ENCODE measurements around the gene POP5. TPM values are rescaled to one million over a fixed set of nuclear protein-coding genes. Genes with fewer than 3 reads are reported as not detected.

Gene POP5
- total RNA-seq, 1 experiment from 2014 or later = 40.4 TPM

DNA sequence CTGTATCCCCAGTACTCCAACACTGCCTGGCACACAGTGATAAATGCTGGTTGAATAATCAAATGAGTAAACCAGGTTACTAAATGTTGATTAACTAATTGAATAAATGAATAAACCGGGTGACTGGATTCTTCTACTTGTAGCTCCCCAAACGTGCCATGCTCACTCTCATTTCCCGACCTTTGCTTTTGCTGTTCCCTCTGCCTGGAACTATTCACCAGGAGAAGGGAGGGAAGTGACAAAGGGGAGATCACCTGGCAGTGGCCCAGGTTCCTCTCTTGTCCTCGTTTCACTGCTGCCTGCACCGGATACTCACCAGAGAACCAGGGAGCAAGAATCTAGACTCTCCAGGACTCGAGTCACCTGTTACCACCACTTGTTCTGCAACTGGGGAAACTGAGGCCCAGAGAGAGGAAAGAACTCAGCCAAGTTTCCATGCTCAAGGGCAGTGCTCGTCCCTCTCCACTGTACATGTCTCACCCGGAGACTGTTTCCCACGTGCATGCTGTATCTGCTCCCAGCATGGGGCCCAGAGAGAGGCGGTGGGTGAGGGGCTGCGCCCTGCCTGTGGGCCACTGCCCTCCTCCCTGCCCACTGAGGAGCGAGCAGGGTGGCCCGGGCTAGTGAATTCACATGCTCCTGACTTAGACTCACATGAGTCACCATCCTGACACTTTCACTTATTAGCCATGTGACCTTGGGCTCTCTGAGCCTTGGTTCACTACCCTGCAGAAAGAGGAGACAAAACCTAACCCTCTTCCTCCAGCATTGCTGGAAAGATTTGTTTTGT is 17.7 kb upstream of the POP5 start:
- Histone ChIP-seq H3K4me1 (no peaks in the 10 kb centered on the region), H3K4me3 (no peak overlapping the region), H3K9me3 (replicated peaks) (no peaks in the 10 kb centered on the region), H3K36me3 (no peaks in the 10 kb centered on the region), H3K27me3 (peaks cover 25% of the 10 kb centered on the region), H3K27ac (no peak overlapping the region)
- peak in 1 of 2 experiments; percentile 6 for DNase-seq

DNA sequence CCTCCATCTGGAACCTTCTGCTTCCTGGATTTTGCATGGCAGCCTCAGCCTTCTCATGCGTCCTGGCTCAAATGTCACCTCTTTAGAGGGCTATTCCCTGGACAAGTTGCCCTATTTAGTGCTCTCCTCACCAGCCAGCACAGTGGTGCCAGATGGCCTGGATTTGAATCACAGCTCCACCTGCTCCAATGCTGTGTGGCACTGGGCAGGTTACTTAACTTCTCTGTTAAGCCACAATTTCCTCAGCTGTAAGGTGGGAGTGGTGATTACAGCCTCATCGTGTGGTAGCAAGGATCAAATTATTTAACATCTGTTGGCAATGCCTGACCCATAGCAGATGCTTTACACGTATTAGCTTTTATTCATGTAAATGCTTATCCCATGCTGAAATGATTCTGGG is 16.7 kb upstream of the POP5 start:
- Histone ChIP-seq H3K36me3 (no peaks in the 10 kb centered on the region), H3K4me1 (no peaks in the 10 kb centered on the region), H3K27ac (no peak overlapping the region), H3K27me3 (peaks cover 25% of the 10 kb centered on the region), H3K9me3 (replicated peaks) (no peaks in the 10 kb centered on the region), H3K4me3 (no peak overlapping the region)
- no peak for DNase-seq

DNA sequence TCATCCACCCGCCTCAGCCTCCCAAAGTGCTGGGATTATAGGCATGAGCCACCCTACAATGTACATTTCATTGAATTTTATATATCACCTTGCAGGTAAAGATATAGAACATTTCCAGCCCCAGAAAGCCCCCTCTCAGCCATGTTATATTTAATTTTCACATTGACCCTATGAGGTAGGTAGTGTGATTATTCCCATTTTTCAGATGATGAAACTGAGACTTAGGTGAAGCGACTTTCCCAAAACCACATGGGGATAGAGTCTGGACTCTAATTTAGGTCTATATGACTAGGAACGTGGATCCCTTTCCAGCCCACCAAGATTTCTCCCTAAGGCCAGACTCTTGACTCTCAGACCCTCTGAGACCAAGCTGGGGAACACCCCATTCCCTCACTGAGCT is 15.7 kb upstream of the POP5 start:
- Histone ChIP-seq H3K27ac (no peak overlapping the region), H3K9me3 (replicated peaks) (no peaks in the 10 kb centered on the region), H3K4me3 (no peak overlapping the region), H3K27me3 (peaks cover 25% of the 10 kb centered on the region), H3K36me3 (no peaks in the 10 kb centered on the region), H3K4me1 (no peaks in the 10 kb centered on the region)
- no peak for DNase-seq

DNA sequence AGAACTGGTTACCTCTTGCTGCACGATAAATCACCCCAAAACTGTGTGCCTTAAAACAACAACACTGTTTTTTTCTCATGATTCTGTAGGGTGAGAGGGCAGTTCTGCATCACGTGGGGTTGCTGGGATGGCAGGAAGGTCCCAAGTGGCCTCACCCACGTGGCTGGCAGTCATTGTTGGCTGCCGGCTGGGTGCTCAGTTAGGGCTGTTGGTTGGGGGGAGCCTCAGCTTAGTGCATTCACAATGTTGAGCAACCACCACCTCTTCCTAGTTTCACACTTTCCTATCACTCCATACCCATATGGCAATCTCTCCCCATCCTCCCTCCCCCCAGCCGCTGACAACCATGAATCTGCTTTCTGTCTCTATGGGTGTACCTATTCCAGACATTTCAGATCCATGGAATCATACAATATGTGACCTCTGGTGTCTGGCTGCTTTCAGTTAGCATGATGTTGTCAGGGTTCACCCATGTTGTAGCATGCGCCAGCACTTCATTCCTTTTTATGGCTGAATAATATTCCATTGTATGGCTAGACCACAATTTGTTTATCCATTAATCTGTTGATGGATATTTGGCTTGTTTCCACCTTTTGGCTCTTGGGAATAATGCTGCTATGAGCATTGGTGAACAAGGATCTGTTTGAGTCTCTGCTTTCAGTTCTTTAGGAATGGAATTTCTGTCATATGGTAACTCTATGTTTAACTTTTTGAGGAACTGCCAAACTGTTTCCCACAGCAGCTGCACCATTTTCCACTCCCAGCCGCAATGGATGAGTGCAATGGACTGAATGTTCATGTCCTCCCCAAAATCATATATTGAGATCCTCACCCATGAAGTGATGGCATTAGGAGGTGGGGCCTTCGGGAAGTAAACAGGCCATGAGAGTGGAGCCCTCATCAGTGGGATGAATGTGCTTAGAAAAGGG is 11.2 kb upstream of the POP5 start:
- no peaks in the 10 kb centered on the region for H3K4me1 ChIP-seq
- no peak for DNase-seq
- H3K27ac ChIP-seq = no peak overlapping the region
- no peaks in the 10 kb centered on the region for H3K9me3 ChIP-seq (replicated peaks)
- H3K4me3 ChIP-seq = no peak overlapping the region
- 0 out of 2 replicates have a peak, but pooled peaks cover 11% of the 10 kb centered on the region for H3K27me3 ChIP-seq
- no peaks in the 10 kb centered on the region for H3K36me3 ChIP-seq

DNA sequence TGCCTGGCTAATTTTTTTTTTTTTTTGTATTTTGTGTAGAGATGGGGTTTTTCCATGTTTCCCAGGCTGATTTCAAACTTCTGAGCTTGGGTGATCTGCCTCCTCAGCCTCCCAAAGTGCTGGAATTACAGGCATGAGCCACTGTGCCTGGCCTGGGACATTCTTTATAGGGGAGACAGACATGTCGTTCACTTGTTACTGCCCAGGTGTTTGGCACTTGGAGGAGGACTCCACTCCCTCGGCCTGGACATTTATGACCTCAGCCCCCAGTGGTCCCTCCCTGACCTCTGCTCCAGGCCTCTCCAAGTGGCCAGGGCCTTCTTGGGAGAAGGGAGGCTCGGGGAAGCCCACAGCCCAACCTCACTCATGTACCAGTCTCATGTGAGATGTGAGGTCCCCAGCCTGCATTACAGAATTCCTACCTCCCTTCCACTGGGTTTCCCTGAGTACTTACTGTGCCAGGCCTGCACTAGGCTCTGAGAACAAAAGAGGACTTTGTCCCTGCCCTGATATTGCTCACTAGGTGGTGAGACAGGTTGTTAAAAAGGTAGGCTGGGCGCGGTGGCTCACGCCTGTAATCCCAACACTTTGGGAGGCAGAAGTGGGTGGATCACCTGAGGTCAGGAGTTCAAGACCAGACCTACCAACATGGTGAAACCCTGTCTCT is 9.7 kb upstream of the POP5 start:
- no peak overlapping the region for H3K27ac ChIP-seq
- H3K4me3 ChIP-seq = no peak overlapping the region
- no peaks in the 10 kb centered on the region for H3K9me3 ChIP-seq (replicated peaks)
- H3K36me3 ChIP-seq = no peaks in the 10 kb centered on the region
- no peaks in the 10 kb centered on the region for H3K4me1 ChIP-seq
- no peak for DNase-seq
- H3K27me3 ChIP-seq = 0 out of 2 replicates have a peak, but pooled peaks cover 11% of the 10 kb centered on the region

DNA sequence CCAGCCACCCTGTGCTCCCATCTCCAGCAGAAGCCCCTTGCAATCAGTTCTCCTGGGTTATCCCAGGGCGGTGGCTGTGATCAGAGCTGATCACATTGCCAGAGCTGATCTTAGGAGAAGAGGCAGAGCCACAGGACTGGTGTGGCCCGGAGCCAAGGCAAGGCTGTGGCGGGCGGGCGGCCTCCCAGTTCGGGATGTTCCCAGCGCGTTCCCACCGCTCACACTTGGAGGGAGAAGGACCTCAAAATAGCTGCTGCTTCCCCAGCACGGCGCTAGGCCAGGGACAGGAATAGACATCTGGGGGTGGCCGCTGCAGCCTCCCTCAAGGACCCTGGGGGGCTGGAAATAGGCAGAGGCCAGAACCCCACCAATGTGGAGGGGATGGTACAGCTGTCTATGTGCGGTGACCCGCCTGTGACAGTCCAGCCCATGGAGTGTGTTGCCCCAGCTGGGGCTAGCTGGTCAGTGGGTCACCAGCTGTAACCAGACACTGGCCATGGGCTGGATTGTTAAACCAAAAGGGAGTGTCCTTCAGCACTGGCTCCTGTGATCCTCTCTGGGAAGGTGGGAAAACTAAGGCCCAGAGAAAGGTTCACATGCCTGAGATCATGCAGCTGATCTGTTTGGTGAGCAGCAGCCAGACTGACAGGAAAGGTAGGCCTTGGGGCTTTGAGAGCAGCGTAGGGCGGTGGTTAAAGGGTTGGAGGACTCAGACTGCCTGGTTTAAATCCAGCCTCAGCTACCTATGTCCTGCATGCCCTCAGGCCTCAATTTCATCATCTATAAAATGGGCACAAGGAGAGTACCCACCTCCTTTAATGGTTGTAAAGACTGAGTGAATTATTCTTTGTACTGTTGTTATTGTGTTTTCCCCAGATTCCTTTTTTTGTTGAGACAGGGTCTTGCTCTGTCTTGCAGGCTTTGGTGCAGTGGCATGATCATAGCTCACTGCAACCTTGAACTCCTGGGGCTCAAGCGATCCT is 8.0 kb upstream of the POP5 start:
- DNase-seq = peak; percentile 15 to 29
- H3K27me3 ChIP-seq = peaks cover 13% of the 10 kb centered on the region; the same call in 1 of the 2 replicates
- no peak overlapping the region for H3K4me3 ChIP-seq
- no peaks in the 10 kb centered on the region for H3K36me3 ChIP-seq
- no peaks in the 10 kb centered on the region for H3K9me3 ChIP-seq (replicated peaks)
- no peak overlapping the region for H3K27ac ChIP-seq
- H3K4me1 ChIP-seq = no peaks in the 10 kb centered on the region

DNA sequence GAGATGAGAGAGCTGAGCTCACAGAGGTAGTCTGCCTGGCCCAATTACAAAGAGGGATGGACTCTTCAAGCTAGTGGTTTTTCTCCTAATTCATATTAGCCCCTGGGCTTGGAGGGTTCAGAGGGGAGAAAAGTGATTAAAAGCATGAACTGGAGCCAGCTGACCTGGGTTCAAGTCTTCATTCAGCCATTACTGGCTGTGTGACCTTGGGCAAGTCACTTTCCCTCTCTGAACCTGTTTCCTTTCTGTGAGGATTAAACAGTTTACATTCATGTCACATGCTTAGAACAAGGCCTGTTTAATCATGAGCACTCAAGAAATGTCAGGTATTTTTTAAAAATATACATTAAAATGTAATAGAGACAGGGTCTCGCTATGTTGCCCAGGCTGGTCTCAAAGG is 7.2 kb upstream of the POP5 start:
- Histone ChIP-seq H3K36me3 (no peaks in the 10 kb centered on the region), H3K4me3 (no peak overlapping the region), H3K4me1 (no peaks in the 10 kb centered on the region), H3K27me3 (peaks cover 20% of the 10 kb centered on the region), H3K9me3 (replicated peaks) (no peaks in the 10 kb centered on the region), H3K27ac (no peak overlapping the region)
- DNase-seq = no peak

DNA sequence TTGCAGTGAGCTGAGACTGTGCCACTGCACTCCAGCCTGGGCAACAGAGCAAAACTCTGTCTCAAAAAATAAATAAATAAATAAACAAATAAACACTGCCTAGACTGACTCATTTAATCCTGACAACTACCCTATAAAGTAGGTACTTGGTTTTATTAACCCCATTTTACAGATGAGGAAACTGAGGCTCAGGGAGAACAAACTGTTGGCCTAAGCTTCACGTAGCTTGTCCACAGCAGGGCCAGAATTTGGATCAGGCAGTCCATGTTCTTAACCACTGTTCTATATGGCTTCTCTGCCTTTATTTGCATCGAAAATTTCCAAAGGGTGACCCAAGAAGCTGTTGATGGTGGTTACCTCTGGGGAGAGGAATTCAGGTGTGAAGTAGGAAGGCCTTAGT is 5.7 kb upstream of the POP5 start:
- Histone ChIP-seq H3K36me3 (no peaks in the 10 kb centered on the region), H3K9me3 (replicated peaks) (no peaks in the 10 kb centered on the region), H3K4me1 (no peaks in the 10 kb centered on the region), H3K4me3 (no peak overlapping the region), H3K27ac (no peak overlapping the region), H3K27me3 (peaks cover 20% of the 10 kb centered on the region)
- DNase-seq = no peak

DNA sequence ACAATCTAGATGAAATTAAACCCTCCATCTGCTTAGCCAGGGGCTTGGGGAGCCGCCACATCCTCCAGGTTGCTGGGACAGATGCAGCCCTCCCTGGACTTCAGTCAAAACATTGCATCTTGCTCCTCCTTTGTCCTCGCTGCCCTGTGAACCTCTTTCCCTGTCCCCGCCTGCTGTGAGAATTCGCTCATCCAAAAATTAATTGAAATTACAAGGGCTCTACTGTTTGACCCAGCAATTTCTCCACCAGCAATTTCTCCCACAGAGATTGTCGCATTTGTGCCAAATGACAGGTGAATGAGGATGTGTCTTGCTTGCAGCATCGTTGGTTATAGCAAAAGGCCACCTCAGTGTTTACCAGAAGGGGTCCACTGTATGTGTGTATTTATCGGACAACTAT is 5.0 kb upstream of the POP5 start:
- Histone ChIP-seq H3K27me3 (peaks cover 14% of the 10 kb centered on the region), H3K9me3 (replicated peaks) (no peaks in the 10 kb centered on the region), H3K4me1 (no peaks in the 10 kb centered on the region), H3K4me3 (no peak overlapping the region), H3K27ac (no peak overlapping the region), H3K36me3 (no peaks in the 10 kb centered on the region)
- no peak for DNase-seq

DNA sequence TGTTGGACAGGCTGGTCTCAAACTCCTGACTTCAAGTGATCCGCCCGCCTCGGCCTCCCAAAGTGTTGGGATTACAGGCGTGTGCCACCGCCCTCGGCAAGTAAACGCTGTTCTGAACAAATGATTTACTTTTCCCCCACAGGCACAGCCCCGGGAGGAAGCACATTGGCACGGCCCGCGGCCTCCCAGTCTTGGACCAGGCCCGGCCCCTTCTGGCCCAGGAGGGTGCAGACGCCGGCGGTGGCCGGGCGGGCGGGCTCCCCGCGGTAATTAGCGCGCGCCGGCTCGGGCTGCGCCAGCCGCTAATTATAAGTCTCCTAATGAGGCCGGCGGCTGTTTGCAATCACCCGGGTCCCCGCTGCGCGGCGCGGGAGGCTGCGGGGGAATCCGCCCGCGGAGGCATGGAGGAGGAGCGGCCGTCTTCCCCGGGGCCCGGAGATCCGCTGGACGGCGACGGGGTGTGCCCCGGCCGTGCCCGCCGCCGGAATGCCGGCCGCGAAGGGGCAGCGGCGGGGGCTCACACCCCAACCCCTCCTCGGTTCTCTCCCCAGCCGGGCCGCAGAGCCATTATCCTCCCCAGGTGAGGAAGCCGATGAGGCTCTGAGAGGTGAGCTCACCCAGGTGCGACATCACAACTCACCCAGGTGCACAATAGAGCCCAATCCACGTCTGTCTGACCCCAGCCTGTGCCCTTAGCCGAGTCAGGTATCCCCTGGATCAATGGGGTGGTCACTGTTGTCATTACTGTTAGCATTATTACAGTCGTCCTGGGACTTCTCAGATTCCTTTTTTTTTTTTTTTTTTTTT is 3.3 kb upstream of the POP5 start:
- Histone ChIP-seq H3K27ac (no peak overlapping the region), H3K36me3 (no peaks in the 10 kb centered on the region), H3K9me3 (replicated peaks) (no peaks in the 10 kb centered on the region), H3K4me3 (peak overlapping the region; percentile 36), H3K4me1 (no peaks in the 10 kb centered on the region), H3K27me3 (peaks cover 12% of the 10 kb centered on the region)
- no peak for DNase-seq

DNA sequence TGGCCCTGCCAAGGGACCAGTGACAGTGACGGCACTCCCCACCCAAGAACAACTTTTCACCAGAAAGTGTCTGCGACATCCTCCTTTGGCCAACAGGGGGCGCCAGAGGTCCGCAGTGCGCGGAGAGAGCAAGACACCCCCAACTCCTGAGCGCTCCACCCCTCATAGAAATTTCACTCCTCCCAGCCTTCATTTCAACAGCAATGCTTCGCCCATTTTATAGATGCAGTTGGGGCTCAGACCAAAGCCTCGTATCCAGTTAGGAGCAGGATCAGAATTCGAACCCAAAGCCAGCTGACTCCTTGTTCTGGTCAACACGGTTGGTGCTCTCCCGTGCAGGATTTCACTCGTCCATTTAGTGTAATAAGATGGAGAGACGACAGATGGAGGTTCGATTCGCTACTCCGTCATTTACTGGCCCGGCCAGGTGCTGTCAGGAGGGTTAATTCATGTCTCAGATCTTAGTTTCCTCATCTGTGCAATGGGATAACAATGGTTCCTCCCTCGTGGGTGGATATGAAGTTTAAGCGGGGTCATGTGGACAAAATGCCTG is 2.4 kb upstream of the POP5 start:
- Histone ChIP-seq H3K27me3 (peaks cover 10% of the 10 kb centered on the region), H3K36me3 (peaks cover 8% of the 10 kb centered on the region; the same call in 1 of the 2 replicates), H3K4me3 (no peak overlapping the region), H3K9me3 (replicated peaks) (no peaks in the 10 kb centered on the region), H3K27ac (no peak overlapping the region), H3K4me1 (no peaks in the 10 kb centered on the region)
- peak; percentile 63 to 80 for DNase-seq

DNA sequence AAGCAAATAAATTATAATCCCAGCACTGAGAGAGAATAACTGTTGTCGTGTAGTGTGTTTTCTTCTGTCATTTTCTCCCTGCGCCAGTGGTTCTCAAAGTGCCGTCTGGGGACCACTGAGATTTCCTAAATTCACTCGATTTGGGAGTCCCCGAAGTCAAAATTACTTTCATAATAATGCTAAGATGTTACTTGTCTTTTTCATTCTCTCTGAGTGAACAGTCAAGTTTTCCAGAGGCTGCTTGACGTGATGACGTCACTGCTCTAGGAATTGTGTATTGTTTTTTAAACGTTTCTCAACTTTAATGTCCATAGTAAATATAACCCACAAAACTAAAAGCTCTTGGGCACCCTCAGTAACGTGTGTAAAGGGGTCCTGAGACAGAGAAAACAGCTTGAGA is 796 bp upstream of the POP5 start:
- peaks cover 22% of the 10 kb centered on the region; the same call in 1 of the 2 replicates for H3K36me3 ChIP-seq
- H3K27ac ChIP-seq = no peak overlapping the region
- H3K4me1 ChIP-seq = no peaks in the 10 kb centered on the region
- peak overlapping the region; percentile 79 for H3K4me3 ChIP-seq
- no peaks in the 10 kb centered on the region for H3K9me3 ChIP-seq (replicated peaks)
- DNase-seq = no peak
- H3K27me3 ChIP-seq = peaks cover 8% of the 10 kb centered on the region

DNA sequence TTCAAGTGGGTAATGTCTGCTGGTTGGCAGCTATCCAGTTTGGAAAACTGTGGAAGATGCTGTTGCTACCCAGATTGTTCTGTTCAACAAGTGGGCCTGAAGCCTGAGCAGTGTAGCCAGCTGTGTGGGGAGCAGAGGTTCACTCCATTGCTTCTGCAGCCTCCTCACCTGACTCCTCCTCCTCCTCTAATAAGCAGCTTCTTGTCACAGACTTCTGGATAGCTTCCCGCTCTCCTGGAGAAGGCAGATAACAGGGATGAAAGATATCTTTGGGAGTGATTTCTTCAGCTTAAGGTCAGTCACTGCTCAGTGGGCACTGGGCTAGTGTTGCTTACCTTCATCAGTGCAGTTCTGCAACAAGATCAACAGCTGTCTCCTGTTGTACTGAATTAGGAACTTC is 2.0 kb downstream of the POP5 start:
- Histone ChIP-seq H3K27me3 (peaks cover 6% of the 10 kb centered on the region), H3K36me3 (peaks cover 41% of the 10 kb centered on the region), H3K27ac (no peak overlapping the region), H3K9me3 (replicated peaks) (no peaks in the 10 kb centered on the region), H3K4me3 (no peak overlapping the region), H3K4me1 (no peaks in the 10 kb centered on the region)
- no peak for DNase-seq

Data from SJCRH30 (cell line).